GM12878 (cell line): ENCODE data around the gene HPX. TPM values are rescaled to one million over a fixed set of nuclear protein-coding genes. Genes with fewer than 3 reads are reported as not detected.

Source experiments
- ATAC-seq: fragments of 200-7000 bp; cut with Tn5 transposase; 3 replicates; pipeline ENCODE4 v1.9.1; 2020; ENCODE audit warnings: mild to moderate bottlenecking, moderate library complexity
- BruUV-seq: library from RNA; stranded (reverse); fragments of 400-500 nt; replicated peaks from 2 replicates; lab custom pipeline; 2021; lab: Mats Ljungman, UMichigan
- CTCF ChIA-PET: fragments of 300-600 bp; sonication (Branson Sonifier 250); formaldehyde crosslinking; extraction: SDS; loops from one replicate; lab custom pipeline; 2021; ENCODE audit warnings: inconsistent platforms; lab: Yijun Ruan, JAX
- POLR2A ChIA-PET: fragments of 350-600 bp; formaldehyde crosslinking; extraction: SDS; loops from one replicate; lab custom pipeline; 2021; ENCODE audit warnings: inconsistent platforms; lab: Charles Lee
- RAD21 ChIA-PET: fragments of 300-600 bp; sonication (Branson Sonifier 250); formaldehyde crosslinking; loops from one replicate; lab custom pipeline; 2023; ENCODE audit warnings: antibody characterized with exemption; ENCODE audit not compliant: unreplicated experiment; lab: Charles Lee
- SMC1A ChIA-PET: fragments of 300-600 bp; sonication (Branson Sonifier 250); formaldehyde crosslinking; loops from one replicate; lab custom pipeline; 2023; ENCODE audit not compliant: unreplicated experiment, uncharacterized antibody; lab: Charles Lee
- DNase-seq: peaks from one replicate; pipeline ENCODE4 v3.0.0-alpha.2; 2011; ENCODE audit warnings: low read depth, low spot score
- FAIRE-seq: peaks from 3 replicates; lab custom pipeline; 2011; peaks lifted over from hg19 to GRCh38; lab: Jason Lieb, UNC
- H2AFZ ChIP-seq: 2 replicates; pipeline ENCODE4 v1.6.0; 2011; ENCODE audit warnings: low read depth, low read length, control low read depth; ENCODE audit not compliant: control insufficient read depth
- H3K27ac ChIP-seq: 2 replicates; pipeline ENCODE4 v1.5.1; 2011; ENCODE audit warnings: control low read depth; ENCODE audit not compliant: control insufficient read depth, insufficient read depth
- H3K27me3 ChIP-seq, 2 experiments: replicated peaks in 1 of 2; 2 replicates each; pipeline versions ENCODE4 v1.6.0 to v1.6.1; 2011; ENCODE audit warnings: low read length in 1 of 2; ENCODE audit not compliant: control insufficient read depth in 2 of 2, insufficient read depth in 2 of 2
- H3K36me3 ChIP-seq, 2 experiments: 2 replicates each; pipeline ENCODE4 v1.5.1; 2011; ENCODE audit warnings: low read length in 1 of 2; ENCODE audit not compliant: control insufficient read depth in 2 of 2, insufficient read depth in 2 of 2
- H3K4me1 ChIP-seq: 2 replicates; pipeline ENCODE4 v1.6.1; 2011; ENCODE audit warnings: mild to moderate bottlenecking, low read length, moderate library complexity, mixed read lengths; ENCODE audit not compliant: control insufficient read depth, insufficient read depth
- H3K4me2 ChIP-seq: 2 replicates; pipeline ENCODE4 v1.6.0; 2011; ENCODE audit warnings: control low read depth; ENCODE audit not compliant: control insufficient read depth, insufficient read depth
- H3K4me3 ChIP-seq: fragments of 200-600 bp; sonication (generic); 2 replicates; pipeline ENCODE4 v1.5.1; 2016
- H3K79me2 ChIP-seq: 2 replicates; pipeline ENCODE4 v1.6.0; 2011; ENCODE audit warnings: low read length; ENCODE audit not compliant: control insufficient read depth, insufficient read depth
- H3K9ac ChIP-seq: 2 replicates; pipeline ENCODE4 v1.8.0; 2011; ENCODE audit warnings: low read length, control low read depth, mixed read lengths; ENCODE audit not compliant: control insufficient read depth, insufficient read depth
- H3K9me3 ChIP-seq: replicated peaks from 3 replicates; pipeline ENCODE4 v1.5.1; 2011; ENCODE audit warnings: mild to moderate bottlenecking, low read length; ENCODE audit not compliant: control insufficient read depth, insufficient read depth
- H4K20me1 ChIP-seq: 2 replicates; pipeline ENCODE4 v1.6.0; 2011; ENCODE audit not compliant: control insufficient read depth, insufficient read depth
- ETV6 ChIP-seq, 2 experiments: fragments of 450-650 bp in 1 of 2; IDR thresholded peaks in 1 of 2; conservative IDR thresholded peaks in 1 of 2; 2 replicates each; pipeline ENCODE4 v1.6.1; 2014; ENCODE audit warnings: antibody characterized with exemption in 1 of 2, borderline replicate concordance in 1 of 2, low read depth in 1 of 2, mild to moderate bottlenecking in 1 of 2, moderate library complexity in 1 of 2
- FOS ChIP-seq: IDR thresholded peaks from 3 replicates; pipeline ENCODE4 v1.6.1; 2011; ENCODE audit warnings: borderline replicate concordance; ENCODE audit not compliant: insufficient read length; ENCODE audit errors: extremely low read depth
- ZBED1 ChIP-seq: IDR thresholded peaks from 2 replicates; pipeline ENCODE4 v1.6.1; 2016; ENCODE audit warnings: borderline replicate concordance
- WGBS: methylation state at CpG from one replicate; pipeline ENCODE4 v1.1.6; 2016; ENCODE audit warnings: low lambda C conversion rate; ENCODE audit not compliant: insufficient replicate concordance, insufficient coverage; ENCODE audit errors: missing lambda C conversion rate; 5-methylcytosine and 5-hydroxymethylcytosine counted together
- in situ Hi-C: fragments of 300-500 bp; cut with MboI; formaldehyde crosslinking; loops from 9 replicates; pipeline ENCODE4 v1.14.3; 2018; ENCODE audit warnings: mixed read lengths
- intact Hi-C: fragments of 100-400 bp; cut with micrococcal nuclease; formaldehyde crosslinking; loops from one replicate; pipeline ENCODE4 v1.14.2; 2022; ENCODE audit not compliant: unreplicated experiment
- polyA plus RNA-seq, 11 experiments: library from polyadenylated mRNA; depleted of rRNA in 4 of 11; unstranded in 6 of 11; stranded (reverse) in 5 of 11; fragments of >200 nt; fragmentation: Nextera tagmentation in 4 of 11; fragmentation: Illumina TruSeq in 1 of 11; extraction: Ambion mirVana in 4 of 11; extraction: Trizol in 1 of 11; gene quantifications; 1 replicate in 1 of 11; 2 replicates in 10 of 11; pipeline versions ENCODE4 v1.2.1 to v1.2.3, GENCODE V29; 2011 to 2016; ENCODE audit warnings: inconsistent platforms in 2 of 11, missing spikeins in 2 of 11, low read depth in 1 of 11
- total RNA-seq, 4 experiments: library from RNA; depleted of rRNA in 3 of 4; stranded (reverse); fragments of >200 nt in 3 of 4; fragmentation: Illumina TruSeq in 1 of 4; extraction: Trizol in 1 of 4; gene quantifications; 2 replicates each; pipeline versions ENCODE4 v1.2.1 to v1.2.3, GENCODE V29; 2013 to 2021
- TF ChIP-seq, protein P1 (sequence below): fragments of 450-650 bp; formaldehyde crosslinking; IDR thresholded peaks from 2 replicates; pipeline ENCODE4 v1.5.0; 2022; ENCODE audit warnings: mild to moderate bottlenecking, missing genetic modification characterization

HPX gene
- total and polyA plus RNA-seq, 10 of the 15 experiments (the other 5 are each of a cell fraction or from before 2014, with no cell fraction given) = 0.08 to 1.7 (median 0.18) TPM; not detected in 1

DNA sequence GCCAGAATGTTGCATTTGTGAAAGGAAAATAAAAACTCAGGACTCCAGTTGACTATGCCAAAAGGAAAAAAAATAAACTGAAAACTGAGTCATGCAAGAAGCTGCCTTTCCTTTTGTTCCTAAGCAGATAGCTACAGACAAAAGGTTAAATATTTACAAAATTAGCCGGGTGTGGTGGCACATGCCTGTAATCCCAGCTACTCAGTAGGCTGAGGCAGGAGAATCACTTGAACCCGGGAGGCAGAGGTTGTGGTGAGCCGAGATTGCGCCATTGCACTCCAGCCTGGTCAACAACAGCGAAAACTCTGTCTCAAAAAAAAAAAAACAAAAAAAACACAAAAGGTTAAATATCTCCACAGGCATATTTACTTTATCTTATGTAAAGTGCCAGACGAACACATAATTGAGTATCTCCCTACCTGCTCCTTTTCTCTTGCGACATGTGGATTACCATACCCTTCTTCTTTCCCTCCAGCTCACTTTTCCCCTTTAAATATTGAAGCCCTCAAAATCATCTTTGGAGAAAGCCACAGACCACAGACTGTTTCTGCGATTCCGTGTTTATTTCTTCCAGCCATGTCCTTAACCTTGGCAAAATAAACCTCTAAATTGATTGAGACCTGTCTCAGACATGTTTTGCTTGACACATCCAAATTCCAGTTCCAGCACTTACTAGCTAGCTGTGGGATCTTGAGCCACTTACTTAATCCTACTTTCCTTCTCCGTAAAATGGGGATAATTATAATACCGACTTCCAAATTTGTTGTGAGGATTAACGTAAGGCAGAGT, 52.8 kb downstream of the HPX start (continued):
- TF ChIP-seq, protein P1, sequence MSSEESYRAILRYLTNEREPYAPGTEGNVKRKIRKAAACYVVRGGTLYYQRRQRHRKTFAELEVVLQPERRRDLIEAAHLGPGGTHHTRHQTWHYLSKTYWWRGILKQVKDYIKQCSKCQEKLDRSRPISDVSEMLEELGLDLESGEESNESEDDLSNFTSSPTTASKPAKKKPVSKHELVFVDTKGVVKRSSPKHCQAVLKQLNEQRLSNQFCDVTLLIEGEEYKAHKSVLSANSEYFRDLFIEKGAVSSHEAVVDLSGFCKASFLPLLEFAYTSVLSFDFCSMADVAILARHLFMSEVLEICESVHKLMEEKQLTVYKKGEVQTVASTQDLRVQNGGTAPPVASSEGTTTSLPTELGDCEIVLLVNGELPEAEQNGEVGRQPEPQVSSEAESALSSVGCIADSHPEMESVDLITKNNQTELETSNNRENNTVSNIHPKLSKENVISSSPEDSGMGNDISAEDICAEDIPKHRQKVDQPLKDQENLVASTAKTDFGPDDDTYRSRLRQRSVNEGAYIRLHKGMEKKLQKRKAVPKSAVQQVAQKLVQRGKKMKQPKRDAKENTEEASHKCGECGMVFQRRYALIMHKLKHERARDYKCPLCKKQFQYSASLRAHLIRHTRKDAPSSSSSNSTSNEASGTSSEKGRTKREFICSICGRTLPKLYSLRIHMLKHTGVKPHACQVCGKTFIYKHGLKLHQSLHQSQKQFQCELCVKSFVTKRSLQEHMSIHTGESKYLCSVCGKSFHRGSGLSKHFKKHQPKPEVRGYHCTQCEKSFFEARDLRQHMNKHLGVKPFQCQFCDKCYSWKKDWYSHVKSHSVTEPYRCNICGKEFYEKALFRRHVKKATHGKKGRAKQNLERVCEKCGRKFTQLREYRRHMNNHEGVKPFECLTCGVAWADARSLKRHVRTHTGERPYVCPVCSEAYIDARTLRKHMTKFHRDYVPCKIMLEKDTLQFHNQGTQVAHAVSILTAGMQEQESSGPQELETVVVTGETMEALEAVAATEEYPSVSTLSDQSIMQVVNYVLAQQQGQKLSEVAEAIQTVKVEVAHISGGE = no peak
- TF ChIP-seq FOS = no peak

DNA sequence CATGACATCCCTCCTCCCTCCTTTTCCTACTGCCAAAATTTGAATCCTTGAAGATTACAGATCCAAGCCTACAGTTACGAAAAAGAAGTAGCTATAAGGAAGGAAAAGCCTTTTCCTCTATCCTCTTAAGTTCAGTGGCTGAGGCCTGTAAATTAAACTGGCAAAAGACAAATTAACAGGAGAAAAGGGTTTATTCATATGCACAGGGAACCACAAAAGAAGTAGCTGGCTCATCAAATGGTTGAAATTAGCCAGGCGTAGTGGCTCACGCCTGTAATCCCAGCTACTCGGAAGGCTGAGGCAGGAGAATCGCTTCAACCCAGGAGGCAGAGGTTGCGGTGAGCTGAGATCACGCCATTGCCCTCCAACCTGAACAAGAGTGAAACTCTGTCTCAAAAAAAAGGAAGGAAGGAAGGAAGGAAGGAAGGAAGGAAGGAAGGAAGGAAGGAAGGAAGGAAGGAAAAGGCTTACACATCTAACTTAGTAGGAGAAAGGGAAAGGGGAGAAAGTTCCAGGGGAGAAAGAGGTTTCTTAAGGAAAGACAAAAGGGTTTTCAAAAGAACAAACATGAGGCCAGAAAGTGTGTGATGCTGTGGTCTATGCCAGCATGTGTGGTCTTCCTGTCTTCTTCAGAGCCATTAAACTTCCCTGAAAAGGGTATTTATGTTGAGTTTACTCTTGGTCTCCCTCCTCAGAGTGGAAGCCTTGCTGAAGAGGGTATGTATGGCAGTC, 55.6 kb downstream of the HPX start:
- Histone ChIP-seq H3K79me2 (no peaks in the 10 kb centered on the region), H3K27me3 (no peaks in the 10 kb centered on the region), H3K4me3 (no peak overlapping the region), H3K27ac (no peak overlapping the region), H3K4me2 (no peak overlapping the region), H2AFZ (no peak overlapping the region), H3K36me3 (no peaks in the 10 kb centered on the region), H3K9ac (no peak overlapping the region), H4K20me1 (no peaks in the 10 kb centered on the region), H3K9me3 (no peaks in the 10 kb centered on the region), H3K4me1 (no peaks in the 10 kb centered on the region)
- SMC1A ChIA-PET = interaction anchor here (0.7 to 1.8 kb wide), 8 partner anchors 8 to 234 kb away, joined by 3 to 8 read pairs (median 4); partner anchors contain the start of gene TPP1
- FAIRE-seq = no peak
- no peak for DNase-seq
- WGBS = 87% methylated on average over 7 of the region's 7 CpGs
- intact Hi-C loops (loop anchor here (10.0 kb wide), 1 partner anchor 220 kb away; the partner anchor contains the start of genes ILK and RRP8), in situ Hi-C loops (loop anchor here (10.0 kb wide), 1 partner anchor 290 kb away; no protein-coding TSS in a partner anchor)
- POLR2A ChIA-PET = no interaction called here
- no peak for ATAC-seq
- BruUV-seq = no TSS peak
- RAD21 ChIA-PET = interaction anchor here (0.8 kb wide), 1 partner anchor 58 kb away, joined by 3 read pairs; no protein-coding TSS in a partner anchor
- CTCF ChIA-PET = interaction anchor here (0.9 to 2.2 kb wide), 5 partner anchors 54 to 297 kb away, joined by 3 to 9 read pairs (median 4); partner anchors contain the start of gene MRPL17
- TF ChIP-seq ZBED1 = no peak
- TF ChIP-seq ETV6 (conservative IDR thresholded peaks at IDR 0.05 in 1 of 2, IDR thresholded peaks at IDR 0.05 in 1 of 2; ENCODE audit: borderline replicate concordance in 1 of 2, low read depth in 1 of 2) = peak in 1 of 2 experiments; percentile 72; a peak in 2 of 4 replicates
- TF ChIP-seq, all 136 proteins: peak for 1

Other genes starting within 250 kb of the HPX start
Only the 7 nearest of the 18 such genes appear.
- gene CAVIN3, start 120.5 kb downstream of the HPX start, total RNA-seq (2014; rRNA removed) = 8.5 and 8.6 TPM in 2 replicates
- gene CAVIN3, start 120.5 kb downstream of the HPX start, total RNA-seq (2014; rRNA removed; fragmentation: Illumina TruSeq; extraction: Trizol) = 1.3 and 1.8 TPM in 2 replicates
- gene CAVIN3, start 120.5 kb downstream of the HPX start, total RNA-seq (2021) = 7.8 and 8.6 TPM in 2 replicates
- gene CAVIN3, start 120.5 kb downstream of the HPX start, polyA plus RNA-seq (2011; rRNA removed) = 0.05 TPM in 1 of 2 replicates, not detected in the other
- 0.79 and 1.4 TPM in 2 replicates for gene CAVIN3, start 120.5 kb downstream of the HPX start, polyA plus RNA-seq (2014; fragmentation: Illumina TruSeq; extraction: Trizol)
- under 1 TPM; 0.10 to 0.15 TPM for gene CAVIN3, start 120.5 kb downstream of the HPX start, polyA plus RNA-seq (2014; fragmentation: Nextera tagmentation; extraction: Ambion mirVana)
- 7.3 and 7.7 TPM in 2 replicates for gene CAVIN3, start 120.5 kb downstream of the HPX start, polyA plus RNA-seq (2014; rRNA removed)
- gene CAVIN3, start 120.5 kb downstream of the HPX start, polyA plus RNA-seq (2016; fragmentation: Nextera tagmentation; extraction: Ambion mirVana) = 10 to 100 TPM; 13.1 to 13.9 TPM
- 5.4 and 5.5 TPM in 2 replicates for gene SMPD1, start 50.5 kb downstream of the HPX start, total RNA-seq (2014; rRNA removed)
- 4.0 and 4.1 TPM in 2 replicates for gene SMPD1, start 50.5 kb downstream of the HPX start, total RNA-seq (2014; rRNA removed; fragmentation: Illumina TruSeq; extraction: Trizol)
- 11.1 and 13.7 TPM in 2 replicates for gene SMPD1, start 50.5 kb downstream of the HPX start, total RNA-seq (2021)
- 2.7 and 4.8 TPM in 2 replicates for gene SMPD1, start 50.5 kb downstream of the HPX start, polyA plus RNA-seq (2011; rRNA removed)
- gene SMPD1, start 50.5 kb downstream of the HPX start, polyA plus RNA-seq (2014; fragmentation: Illumina TruSeq; extraction: Trizol) = 6.0 and 6.9 TPM in 2 replicates
- gene SMPD1, start 50.5 kb downstream of the HPX start, polyA plus RNA-seq (2014; fragmentation: Nextera tagmentation; extraction: Ambion mirVana) = 1 to 10 TPM; 1.4 to 3.8 TPM
- gene SMPD1, start 50.5 kb downstream of the HPX start, polyA plus RNA-seq (2014; rRNA removed) = 8.6 and 9.5 TPM in 2 replicates
- 1 to 10 TPM; 8.7 to 9.0 TPM for gene SMPD1, start 50.5 kb downstream of the HPX start, polyA plus RNA-seq (2016; fragmentation: Nextera tagmentation; extraction: Ambion mirVana)
- gene APBB1, start 21.9 kb downstream of the HPX start, total RNA-seq (2014; rRNA removed) = 7.5 and 10.6 TPM in 2 replicates
- gene APBB1, start 21.9 kb downstream of the HPX start, total RNA-seq (2014; rRNA removed; fragmentation: Illumina TruSeq; extraction: Trizol) = 4.3 and 4.8 TPM in 2 replicates
- gene APBB1, start 21.9 kb downstream of the HPX start, total RNA-seq (2021) = 8.7 and 11.0 TPM in 2 replicates
- gene APBB1, start 21.9 kb downstream of the HPX start, polyA plus RNA-seq (2011; rRNA removed) = 0.30 and 0.67 TPM in 2 replicates
- 2.3 and 5.6 TPM in 2 replicates for gene APBB1, start 21.9 kb downstream of the HPX start, polyA plus RNA-seq (2014; fragmentation: Illumina TruSeq; extraction: Trizol)
- gene APBB1, start 21.9 kb downstream of the HPX start, polyA plus RNA-seq (2014; fragmentation: Nextera tagmentation; extraction: Ambion mirVana) = 1 to 10 TPM in 1 of 2 experiments, under 1 TPM in 1; 0.31 to 1.3 TPM
- 7.5 and 9.1 TPM in 2 replicates for gene APBB1, start 21.9 kb downstream of the HPX start, polyA plus RNA-seq (2014; rRNA removed)
- 1 to 10 TPM; 5.1 to 6.5 TPM for gene APBB1, start 21.9 kb downstream of the HPX start, polyA plus RNA-seq (2016; fragmentation: Nextera tagmentation; extraction: Ambion mirVana)
- gene TRIM3, start 33.0 kb upstream of the HPX start, total RNA-seq (2014; rRNA removed) = 6.1 and 11.8 TPM in 2 replicates
- gene TRIM3, start 33.0 kb upstream of the HPX start, total RNA-seq (2014; rRNA removed; fragmentation: Illumina TruSeq; extraction: Trizol) = 3.4 and 3.7 TPM in 2 replicates
- 6.9 and 8.7 TPM in 2 replicates for gene TRIM3, start 33.0 kb upstream of the HPX start, total RNA-seq (2021)
- 3.3 and 4.4 TPM in 2 replicates for gene TRIM3, start 33.0 kb upstream of the HPX start, polyA plus RNA-seq (2011; rRNA removed)
- gene TRIM3, start 33.0 kb upstream of the HPX start, polyA plus RNA-seq (2014; fragmentation: Illumina TruSeq; extraction: Trizol) = 4.7 and 7.5 TPM in 2 replicates
- under 1 TPM; 0.34 to 0.55 TPM for gene TRIM3, start 33.0 kb upstream of the HPX start, polyA plus RNA-seq (2014; fragmentation: Nextera tagmentation; extraction: Ambion mirVana)
- 11.0 and 18.3 TPM in 2 replicates for gene TRIM3, start 33.0 kb upstream of the HPX start, polyA plus RNA-seq (2014; rRNA removed)
- 1 to 10 TPM; 4.6 to 5.0 TPM for gene TRIM3, start 33.0 kb upstream of the HPX start, polyA plus RNA-seq (2016; fragmentation: Nextera tagmentation; extraction: Ambion mirVana)
- gene ARFIP2, start 40.3 kb upstream of the HPX start, total RNA-seq (2014; rRNA removed) = 47.7 and 49.5 TPM in 2 replicates
- gene ARFIP2, start 40.3 kb upstream of the HPX start, total RNA-seq (2014; rRNA removed; fragmentation: Illumina TruSeq; extraction: Trizol) = 35.6 TPM in 2 replicates
- gene ARFIP2, start 40.3 kb upstream of the HPX start, total RNA-seq (2021) = 44.2 and 48.4 TPM in 2 replicates
- 35.9 and 44.7 TPM in 2 replicates for gene ARFIP2, start 40.3 kb upstream of the HPX start, polyA plus RNA-seq (2011; rRNA removed)
- 41.4 and 52.8 TPM in 2 replicates for gene ARFIP2, start 40.3 kb upstream of the HPX start, polyA plus RNA-seq (2014; fragmentation: Illumina TruSeq; extraction: Trizol)
- gene ARFIP2, start 40.3 kb upstream of the HPX start, polyA plus RNA-seq (2014; fragmentation: Nextera tagmentation; extraction: Ambion mirVana) = 10 to 100 TPM; 11.7 to 18.9 TPM
- 59.8 and 65.5 TPM in 2 replicates for gene ARFIP2, start 40.3 kb upstream of the HPX start, polyA plus RNA-seq (2014; rRNA removed)
- 10 to 100 TPM; 49.5 to 53.1 TPM for gene ARFIP2, start 40.3 kb upstream of the HPX start, polyA plus RNA-seq (2016; fragmentation: Nextera tagmentation; extraction: Ambion mirVana)
- gene TIMM10B, start 40.5 kb upstream of the HPX start, total RNA-seq (2014; rRNA removed) = 40.5 and 41.4 TPM in 2 replicates
- gene TIMM10B, start 40.5 kb upstream of the HPX start, total RNA-seq (2014; rRNA removed; fragmentation: Illumina TruSeq; extraction: Trizol) = 28.8 and 30.3 TPM in 2 replicates
- gene TIMM10B, start 40.5 kb upstream of the HPX start, total RNA-seq (2021) = 39.2 and 42.1 TPM in 2 replicates
- gene TIMM10B, start 40.5 kb upstream of the HPX start, polyA plus RNA-seq (2011; rRNA removed) = 58.6 and 64.3 TPM in 2 replicates
- gene TIMM10B, start 40.5 kb upstream of the HPX start, polyA plus RNA-seq (2014; fragmentation: Illumina TruSeq; extraction: Trizol) = 32.9 and 36.1 TPM in 2 replicates
- gene TIMM10B, start 40.5 kb upstream of the HPX start, polyA plus RNA-seq (2014; fragmentation: Nextera tagmentation; extraction: Ambion mirVana) = 100 to 1,000 TPM in 1 of 2 experiments, 10 to 100 TPM in 1; 93.3 to 126 TPM
- 33.5 and 47.8 TPM in 2 replicates for gene TIMM10B, start 40.5 kb upstream of the HPX start, polyA plus RNA-seq (2014; rRNA removed)
- 10 to 100 TPM; 58.4 to 61.6 TPM for gene TIMM10B, start 40.5 kb upstream of the HPX start, polyA plus RNA-seq (2016; fragmentation: Nextera tagmentation; extraction: Ambion mirVana)
- 10.1 and 11.7 TPM in 2 replicates for gene DNHD1, start 56.3 kb upstream of the HPX start, total RNA-seq (2014; rRNA removed)
- gene DNHD1, start 56.3 kb upstream of the HPX start, total RNA-seq (2014; rRNA removed; fragmentation: Illumina TruSeq; extraction: Trizol) = 6.7 and 7.8 TPM in 2 replicates
- 12.3 and 14.0 TPM in 2 replicates for gene DNHD1, start 56.3 kb upstream of the HPX start, total RNA-seq (2021)
- 9.4 and 13.6 TPM in 2 replicates for gene DNHD1, start 56.3 kb upstream of the HPX start, polyA plus RNA-seq (2011; rRNA removed)
- gene DNHD1, start 56.3 kb upstream of the HPX start, polyA plus RNA-seq (2014; fragmentation: Illumina TruSeq; extraction: Trizol) = 7.6 and 10.6 TPM in 2 replicates
- gene DNHD1, start 56.3 kb upstream of the HPX start, polyA plus RNA-seq (2014; fragmentation: Nextera tagmentation; extraction: Ambion mirVana) = 1 to 10 TPM in 1 of 2 experiments, under 1 TPM in 1; 0.99 to 1.1 TPM
- 16.5 and 16.9 TPM in 2 replicates for gene DNHD1, start 56.3 kb upstream of the HPX start, polyA plus RNA-seq (2014; rRNA removed)
- gene DNHD1, start 56.3 kb upstream of the HPX start, polyA plus RNA-seq (2016; fragmentation: Nextera tagmentation; extraction: Ambion mirVana) = 1 to 10 TPM; 4.0 to 6.1 TPM